GM12878 (cell line): ENCODE results near the gene ABCG5. TPM values are rescaled to one million over a fixed set of nuclear protein-coding genes. Genes with fewer than 3 reads are reported as not detected.
A peak's percentile ranks its signal among the peaks of the same experiment; 100 is the strongest.

Experiments used
- ATAC-seq: fragments of 200-7000 bp; cut with Tn5 transposase; 3 replicates; pipeline ENCODE4 v1.9.1; 2020; ENCODE audit warnings: mild to moderate bottlenecking, moderate library complexity
- BruUV-seq: library from RNA; stranded (reverse); fragments of 400-500 nt; replicated peaks from 2 replicates; lab custom pipeline; 2021; lab: Mats Ljungman, UMichigan
- CTCF ChIA-PET: fragments of 300-600 bp; sonication (Branson Sonifier 250); formaldehyde crosslinking; extraction: SDS; loops from one replicate; lab custom pipeline; 2021; ENCODE audit warnings: inconsistent platforms; lab: Yijun Ruan, JAX
- POLR2A ChIA-PET: fragments of 350-600 bp; formaldehyde crosslinking; extraction: SDS; loops from one replicate; lab custom pipeline; 2021; ENCODE audit warnings: inconsistent platforms; lab: Charles Lee
- RAD21 ChIA-PET: fragments of 300-600 bp; sonication (Branson Sonifier 250); formaldehyde crosslinking; loops from one replicate; lab custom pipeline; 2023; ENCODE audit warnings: antibody characterized with exemption; ENCODE audit not compliant: unreplicated experiment; lab: Charles Lee
- SMC1A ChIA-PET: fragments of 300-600 bp; sonication (Branson Sonifier 250); formaldehyde crosslinking; loops from one replicate; lab custom pipeline; 2023; ENCODE audit not compliant: unreplicated experiment, uncharacterized antibody; lab: Charles Lee
- DNase-seq: peaks from one replicate; pipeline ENCODE4 v3.0.0-alpha.2; 2011; ENCODE audit warnings: low read depth, low spot score
- FAIRE-seq: peaks from 3 replicates; lab custom pipeline; 2011; peaks lifted over from hg19 to GRCh38; lab: Jason Lieb, UNC
- H2AFZ ChIP-seq: 2 replicates; pipeline ENCODE4 v1.6.0; 2011; ENCODE audit warnings: low read depth, low read length, control low read depth; ENCODE audit not compliant: control insufficient read depth
- H3K27ac ChIP-seq: 2 replicates; pipeline ENCODE4 v1.5.1; 2011; ENCODE audit warnings: control low read depth; ENCODE audit not compliant: control insufficient read depth, insufficient read depth
- H3K27me3 ChIP-seq, 2 experiments: replicated peaks in 1 of 2; 2 replicates each; pipeline versions ENCODE4 v1.6.0 to v1.6.1; 2011; ENCODE audit warnings: low read length in 1 of 2; ENCODE audit not compliant: control insufficient read depth in 2 of 2, insufficient read depth in 2 of 2
- H3K36me3 ChIP-seq, 2 experiments: 2 replicates each; pipeline ENCODE4 v1.5.1; 2011; ENCODE audit warnings: low read length in 1 of 2; ENCODE audit not compliant: control insufficient read depth in 2 of 2, insufficient read depth in 2 of 2
- H3K4me1 ChIP-seq: 2 replicates; pipeline ENCODE4 v1.6.1; 2011; ENCODE audit warnings: mild to moderate bottlenecking, low read length, moderate library complexity, mixed read lengths; ENCODE audit not compliant: control insufficient read depth, insufficient read depth
- H3K4me2 ChIP-seq: 2 replicates; pipeline ENCODE4 v1.6.0; 2011; ENCODE audit warnings: control low read depth; ENCODE audit not compliant: control insufficient read depth, insufficient read depth
- H3K4me3 ChIP-seq: fragments of 200-600 bp; sonication (generic); 2 replicates; pipeline ENCODE4 v1.5.1; 2016
- H3K79me2 ChIP-seq: 2 replicates; pipeline ENCODE4 v1.6.0; 2011; ENCODE audit warnings: low read length; ENCODE audit not compliant: control insufficient read depth, insufficient read depth
- H3K9ac ChIP-seq: 2 replicates; pipeline ENCODE4 v1.8.0; 2011; ENCODE audit warnings: low read length, control low read depth, mixed read lengths; ENCODE audit not compliant: control insufficient read depth, insufficient read depth
- H3K9me3 ChIP-seq: replicated peaks from 3 replicates; pipeline ENCODE4 v1.5.1; 2011; ENCODE audit warnings: mild to moderate bottlenecking, low read length; ENCODE audit not compliant: control insufficient read depth, insufficient read depth
- H4K20me1 ChIP-seq: 2 replicates; pipeline ENCODE4 v1.6.0; 2011; ENCODE audit not compliant: control insufficient read depth, insufficient read depth
- E4F1 ChIP-seq: fragments of 450-650 bp; IDR thresholded peaks from 2 replicates; pipeline ENCODE4 v1.6.1; 2018; ENCODE audit warnings: borderline replicate concordance, mild to moderate bottlenecking; ENCODE audit not compliant: partially characterized antibody
- IRF3 ChIP-seq: fragments of 450-650 bp; IDR thresholded peaks from 2 replicates; pipeline ENCODE4 v1.6.1; 2014; ENCODE audit warnings: mild to moderate bottlenecking
- SMARCA5 ChIP-seq: fragments of 450-650 bp; IDR thresholded peaks from 2 replicates; pipeline ENCODE4 v1.6.1; 2017; ENCODE audit warnings: mild to moderate bottlenecking
- TARDBP ChIP-seq: IDR thresholded peaks from 2 replicates; pipeline ENCODE4 v1.6.1; 2016; ENCODE audit warnings: borderline replicate concordance
- WGBS: methylation state at CpG from one replicate; pipeline ENCODE4 v1.1.6; 2016; ENCODE audit warnings: low lambda C conversion rate; ENCODE audit not compliant: insufficient replicate concordance, insufficient coverage; ENCODE audit errors: missing lambda C conversion rate; 5-methylcytosine and 5-hydroxymethylcytosine counted together
- in situ Hi-C: fragments of 300-500 bp; cut with MboI; formaldehyde crosslinking; loops from 9 replicates; pipeline ENCODE4 v1.14.3; 2018; ENCODE audit warnings: mixed read lengths
- intact Hi-C: fragments of 100-400 bp; cut with micrococcal nuclease; formaldehyde crosslinking; loops from one replicate; pipeline ENCODE4 v1.14.2; 2022; ENCODE audit not compliant: unreplicated experiment
- polyA plus RNA-seq, 11 experiments: library from polyadenylated mRNA; depleted of rRNA in 4 of 11; unstranded in 6 of 11; stranded (reverse) in 5 of 11; fragments of >200 nt; fragmentation: Nextera tagmentation in 4 of 11; fragmentation: Illumina TruSeq in 1 of 11; extraction: Ambion mirVana in 4 of 11; extraction: Trizol in 1 of 11; gene quantifications; 1 replicate in 1 of 11; 2 replicates in 10 of 11; pipeline versions ENCODE4 v1.2.1 to v1.2.3, GENCODE V29; 2011 to 2016; ENCODE audit warnings: inconsistent platforms in 2 of 11, missing spikeins in 2 of 11, low read depth in 1 of 11
- total RNA-seq, 4 experiments: library from RNA; depleted of rRNA in 3 of 4; stranded (reverse); fragments of >200 nt in 3 of 4; fragmentation: Illumina TruSeq in 1 of 4; extraction: Trizol in 1 of 4; gene quantifications; 2 replicates each; pipeline versions ENCODE4 v1.2.1 to v1.2.3, GENCODE V29; 2013 to 2021

The ABCG5 gene
- total and polyA plus RNA-seq, 10 of the 15 experiments (the other 5 are each of a cell fraction or from before 2014, with no cell fraction given) = not detected

- POLR2A ChIA-PET = interaction anchor here (1.0 kb wide), 1 partner anchor 16 kb away, joined by 3 read pairs; no protein-coding TSS in a partner anchor
- intact Hi-C loops = no loop called here
- Histone ChIP-seq H3K9me3 (no peaks in the 10 kb centered on the region), H3K27me3 (no peaks in the 10 kb centered on the region)
- in situ Hi-C loops = no loop called here
- TF ChIP-seq IRF3 (no peak), E4F1 (no peak), TARDBP (no peak), SMARCA5 (no peak)
- TF ChIP-seq, all 136 proteins: peak for 0
- peak overlapping the region; percentile 98 for H2AFZ ChIP-seq
- BruUV-seq = no TSS peak
- peaks cover 0 to 4% of the 10 kb centered on the region in 2 experiments; a peak in 1 of 4 replicates for H3K36me3 ChIP-seq
- FAIRE-seq (no peak), DNase-seq (no peak), ATAC-seq (no peak)
- ChIA-PET CTCF (interaction anchor here (0.5 to 1.7 kb wide), 4 partner anchors 17 to 208 kb away, joined by 3 to 5 read pairs (median 3); no protein-coding TSS in a partner anchor), SMC1A (interaction anchor here (0.9 to 1.3 kb wide), 2 partner anchors 38 to 129 kb away, joined by 3 to 4 read pairs; no protein-coding TSS in a partner anchor), RAD21 (interaction anchor here (0.8 kb wide), 1 partner anchor 103 kb away, joined by 3 read pairs; no protein-coding TSS in a partner anchor)
- 67% methylated on average over 7 of the region's 7 CpGs for WGBS
- H3K27ac ChIP-seq = no peak overlapping the region
- peak overlapping the region; percentile 68 for H3K9ac ChIP-seq
- peak overlapping the region; percentile 84 for H3K4me3 ChIP-seq
- H3K4me1 ChIP-seq = no peaks in the 10 kb centered on the region
- H3K79me2 ChIP-seq = no peaks in the 10 kb centered on the region
- peak overlapping the region; percentile 92 for H3K4me2 ChIP-seq
- no peaks in the 10 kb centered on the region for H4K20me1 ChIP-seq
These were observed 64.0 kb downstream of the ABCG5 start for GRCh38 chr2:43774617-43775016.
